ENCODE data around the gene ABCB7.
"Not testable (repeated sequence)": the region's sequence is repeated elsewhere in the genome, so short reads cannot be mapped to it uniquely, and the experiment has no call there.

ABCB7 gene

GRCh38 chrX:75096331-75096730 is 59.8 kb downstream of the ABCB7 start:
- no peak for DNase-seq

GRCh38 chrX:75086731-75087195 is 69.3 kb downstream of the ABCB7 start:
- DNase-seq, result no peak

GRCh38 chrX:75084757-75085156 is 71.3 kb downstream of the ABCB7 start:
- DNase-seq, result no peak

- DNase-seq, result no peak
Measured at GRCh38 chrX:75076429-75076828, 79.7 kb downstream of the ABCB7 start.

GRCh38 chrX:75074475-75074874 is 81.6 kb downstream of the ABCB7 start:
- DNase-seq, result no peak

- DNase-seq, result no peak
Measured at GRCh38 chrX:75071334-75071733, 84.7 kb downstream of the ABCB7 start.

GRCh38 chrX:75067931-75068330 is 88.2 kb downstream of the ABCB7 start:
- no peak for DNase-seq

- no peak for DNase-seq
Measured at GRCh38 chrX:75061701-75062100, 94.4 kb downstream of the ABCB7 start.

GRCh38 chrX:75051047-75051446 is 105.0 kb downstream of the ABCB7 start:
- no peak for DNase-seq

- no peak for DNase-seq
Measured at GRCh38 chrX:75045369-75045768, 110.7 kb downstream of the ABCB7 start.

GRCh38 chrX:75044142-75044541 is 111.9 kb downstream of the ABCB7 start:
- not testable (repeated sequence) for DNase-seq

GRCh38 chrX:75038925-75039324 is 117.2 kb downstream of the ABCB7 start:
- no peak for DNase-seq

All from CD4-positive, alpha-beta T cell treated with Interleukin-17A for 4 hours (primary cell).